Measurements from ENCODE around the gene FYN.
"Not testable (repeated sequence)": the region's sequence is repeated elsewhere in the genome, so short reads cannot be mapped to it uniquely, and the experiment has no call there.

The FYN gene

DNA sequence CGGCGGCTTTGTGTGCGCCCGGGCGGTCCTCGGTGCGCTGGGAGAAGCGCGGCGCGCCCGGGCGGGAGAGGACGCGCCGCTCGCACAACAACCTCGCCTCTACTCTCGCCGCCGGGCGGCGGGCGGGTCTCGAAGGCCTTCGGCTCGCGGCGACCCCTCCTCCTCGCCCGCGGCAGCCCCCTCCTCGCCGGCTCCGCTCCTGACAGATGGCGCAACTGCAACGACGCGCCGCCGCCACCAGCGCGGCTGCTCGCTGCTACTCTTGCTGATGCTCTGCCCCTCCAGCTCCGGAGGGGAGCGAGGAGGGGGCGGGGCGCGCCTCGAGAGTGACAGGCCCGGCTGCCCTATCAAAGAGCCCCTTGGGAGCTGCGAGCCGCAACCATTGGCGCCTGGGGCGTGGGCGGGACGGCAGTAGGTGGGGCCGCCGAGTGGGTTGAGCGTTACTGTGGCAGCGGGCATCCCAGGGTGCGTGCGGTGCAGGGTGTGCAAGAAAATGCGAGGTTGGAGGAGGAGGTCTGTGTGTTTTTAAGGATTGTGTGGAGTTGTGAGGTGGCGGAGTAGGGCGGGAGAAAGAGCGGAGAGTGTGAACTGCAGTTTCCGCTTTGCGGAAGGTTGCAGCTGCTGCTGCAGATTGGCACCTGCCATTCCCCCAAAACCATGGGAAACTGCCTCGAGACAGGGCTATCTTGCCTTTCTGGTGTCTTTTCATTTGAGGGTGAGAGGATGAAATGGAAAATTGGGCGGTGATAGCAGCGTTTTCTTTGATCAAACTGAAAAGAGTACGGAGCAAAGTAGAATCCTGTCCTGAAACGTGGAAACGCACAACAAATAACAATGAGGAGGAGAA, at the start of gene FYN:
Gene FYN (minus strand): TSS at position 275 of the 847 bp plus-strand sequence. CDS start 153,401 bp downstream, outside the sequence.
- peak; percentile 99 to 100 for DNase-seq (ENCODE audit: low read depth in 2 of 2)

DNA sequence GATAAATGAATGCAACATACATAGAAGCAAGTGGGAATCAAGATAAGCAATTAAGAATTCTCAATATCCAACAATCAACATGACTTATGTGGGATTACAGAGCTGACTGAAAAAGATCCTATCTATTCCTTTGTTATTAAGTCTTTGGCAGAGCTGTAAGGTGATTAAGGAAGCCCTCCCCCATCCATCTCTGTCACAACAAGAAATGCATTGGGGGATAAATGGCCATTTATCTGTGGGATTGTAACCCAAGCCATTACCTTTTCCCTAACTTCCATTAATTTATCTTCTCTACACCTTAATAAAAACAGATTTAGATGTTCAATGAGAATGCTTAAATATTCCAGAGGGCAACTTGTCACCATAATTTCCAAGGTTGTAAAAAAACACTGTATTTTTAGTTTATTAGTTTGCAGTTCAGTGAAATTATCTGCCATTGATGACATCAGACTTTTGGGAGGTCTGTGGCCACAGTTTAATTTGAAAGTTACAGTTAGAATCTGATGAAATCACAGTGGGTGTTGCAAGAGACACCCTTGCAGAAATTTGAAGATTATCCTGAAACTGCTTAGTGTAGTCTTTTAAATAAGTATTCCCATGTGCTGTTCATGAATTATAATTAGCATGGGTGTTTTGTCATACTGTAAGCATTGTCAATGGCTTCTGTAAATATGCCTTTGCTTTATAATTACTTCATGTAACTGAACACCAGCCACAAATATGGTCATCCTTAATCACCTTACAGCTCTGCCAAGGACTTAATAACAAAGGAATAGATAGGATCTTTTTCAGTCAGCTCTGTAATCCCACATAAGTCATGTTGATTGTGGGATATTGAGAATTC, 49.4 kb upstream of the FYN start:
- DNase-seq (ENCODE audit: low read depth in 2 of 2) = no peak

DNA sequence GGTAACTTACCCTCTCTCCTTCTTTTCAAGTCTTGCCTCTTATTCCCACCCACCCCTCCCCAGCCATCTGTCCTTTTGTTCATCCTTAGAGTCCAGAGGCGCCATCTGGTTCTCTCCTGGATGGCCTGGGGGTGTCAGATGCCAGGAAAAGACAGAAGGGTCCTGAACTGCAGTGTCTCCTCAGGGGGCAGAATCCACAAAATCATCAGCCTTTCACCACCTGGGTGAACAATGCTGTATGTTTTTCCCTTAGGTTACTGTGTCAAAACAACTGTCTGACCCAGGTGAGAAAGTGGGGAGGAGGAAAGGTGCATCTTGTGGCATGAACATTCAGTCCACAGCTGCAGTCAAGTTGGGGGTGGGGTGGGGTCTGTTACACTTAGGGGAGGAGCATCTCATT, 47.9 kb upstream of the FYN start:
- DNase-seq (ENCODE audit: low read depth in 2 of 2) = no peak

DNA sequence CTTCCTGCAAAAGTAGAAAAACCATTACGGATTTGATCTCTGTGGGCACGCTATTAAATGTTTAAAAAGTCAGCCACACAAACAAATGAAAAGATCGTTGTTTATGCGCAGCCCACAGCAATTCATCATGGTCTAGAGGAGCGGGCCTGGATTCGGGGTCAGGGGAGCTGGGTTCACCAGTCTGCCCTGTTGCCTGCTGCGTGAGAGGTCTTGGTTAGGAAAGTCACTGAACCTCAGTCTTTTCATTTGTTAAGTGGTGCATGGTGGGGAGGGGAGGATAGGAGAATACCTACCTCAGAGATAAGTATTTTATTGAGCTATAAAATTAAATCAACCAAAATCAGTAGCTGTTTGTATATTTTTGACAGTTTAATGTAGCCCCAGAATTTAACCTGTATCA, 47.3 kb upstream of the FYN start:
- no peak for DNase-seq (ENCODE audit: low read depth in 2 of 2)

DNA sequence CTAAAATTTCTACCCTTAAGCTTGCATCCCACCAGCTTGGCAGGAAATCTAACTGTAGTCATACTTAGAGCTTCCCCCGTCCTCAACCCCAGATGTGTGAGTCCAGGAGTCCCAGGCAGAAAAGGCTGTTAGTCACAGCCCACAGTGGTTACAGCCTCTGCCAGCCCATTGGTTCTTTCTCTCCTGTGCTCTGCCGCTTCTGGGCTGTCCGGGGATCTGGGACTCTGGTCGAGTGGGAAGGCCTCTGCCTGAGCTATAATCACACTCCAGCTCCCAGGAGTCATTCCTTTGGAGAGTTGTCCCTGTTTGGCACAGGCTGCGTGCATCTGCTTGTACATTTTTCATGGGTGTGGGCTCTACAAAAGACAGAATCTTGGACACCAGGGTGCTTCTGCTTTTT, 45.6 kb upstream of the FYN start:
- DNase-seq (ENCODE audit: low read depth in 2 of 2) = no peak

DNA sequence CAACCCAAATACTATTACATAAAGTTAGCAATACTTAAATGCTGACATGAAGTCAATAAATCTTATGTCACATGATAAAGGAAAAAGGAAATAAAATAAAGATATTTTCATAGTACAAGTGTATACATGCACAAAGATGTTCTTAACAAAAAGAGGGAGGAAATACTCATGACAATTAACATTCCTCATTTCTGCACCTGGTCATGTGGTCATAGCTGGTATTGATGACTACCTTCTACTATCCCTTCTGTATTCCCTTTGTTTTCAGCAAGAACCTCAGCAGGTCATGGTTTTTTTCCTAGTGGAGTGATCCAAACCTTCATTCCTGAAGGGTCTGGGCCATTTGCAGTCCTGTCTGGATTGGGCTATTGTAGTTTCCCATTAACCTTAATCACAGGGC, 43.5 kb upstream of the FYN start:
- no peak for DNase-seq (ENCODE audit: low read depth in 2 of 2)

DNA sequence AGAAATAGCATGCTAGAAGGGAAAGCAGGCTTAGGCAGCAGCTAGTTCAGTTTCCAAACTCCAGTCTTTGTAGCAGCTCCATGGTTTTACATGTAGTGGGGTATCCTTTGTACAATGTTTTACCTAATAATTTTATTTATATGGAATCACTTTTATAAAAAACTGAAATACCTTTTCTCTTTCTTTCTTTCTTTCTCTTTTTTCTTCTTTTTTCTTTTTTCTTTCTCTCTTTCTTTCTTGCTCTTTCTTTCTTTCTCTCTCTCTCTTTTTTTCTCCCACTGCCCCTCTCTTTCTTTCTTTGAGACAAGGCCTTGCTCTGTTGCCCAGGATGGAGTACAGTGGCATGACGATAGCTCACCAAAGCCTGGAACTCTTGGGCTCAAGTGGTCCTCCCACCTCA, 41.4 kb upstream of the FYN start:
- no peak for DNase-seq (ENCODE audit: low read depth in 2 of 2)

DNA sequence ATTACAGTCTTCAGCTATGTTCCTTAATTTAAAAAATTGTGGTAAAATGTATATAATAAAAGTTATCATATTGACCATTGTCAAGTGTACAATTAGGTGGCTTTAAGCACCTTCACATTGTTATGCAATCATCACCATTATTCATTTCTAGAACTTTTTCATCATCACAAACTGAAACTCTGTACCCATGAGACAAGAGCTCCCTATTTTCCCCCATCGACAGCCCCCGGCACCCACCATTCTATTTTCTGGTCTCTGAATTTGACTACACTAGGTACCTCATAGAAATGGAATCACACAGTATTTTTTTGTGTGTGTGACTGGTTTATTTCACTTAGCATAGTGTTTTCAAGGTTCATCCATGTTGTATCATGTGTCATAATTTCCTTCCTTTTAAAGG, 39.7 kb upstream of the FYN start:
- DNase-seq (ENCODE audit: low read depth in 2 of 2) = no peak

DNA sequence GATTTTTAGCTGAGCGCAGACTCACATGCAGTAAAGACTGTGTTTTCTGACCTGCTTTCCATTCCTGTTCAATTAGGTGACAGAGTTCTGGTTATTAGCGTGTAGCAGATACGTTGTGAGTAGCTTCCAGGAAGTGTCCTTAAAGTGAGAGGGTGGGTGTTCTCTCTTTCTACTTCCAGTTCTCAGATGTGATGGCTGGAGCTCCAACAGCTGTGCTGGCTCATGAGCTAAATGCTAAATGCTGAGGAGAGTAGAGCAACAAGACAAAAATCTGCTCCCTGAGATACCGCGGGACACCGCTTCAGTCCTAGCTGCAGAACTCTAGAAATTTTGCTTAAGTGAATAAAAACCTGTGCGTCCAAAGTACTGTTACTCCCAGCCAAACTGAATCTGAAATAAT, 38.2 kb upstream of the FYN start:
- DNase-seq (ENCODE audit: low read depth in 2 of 2) = no peak

DNA sequence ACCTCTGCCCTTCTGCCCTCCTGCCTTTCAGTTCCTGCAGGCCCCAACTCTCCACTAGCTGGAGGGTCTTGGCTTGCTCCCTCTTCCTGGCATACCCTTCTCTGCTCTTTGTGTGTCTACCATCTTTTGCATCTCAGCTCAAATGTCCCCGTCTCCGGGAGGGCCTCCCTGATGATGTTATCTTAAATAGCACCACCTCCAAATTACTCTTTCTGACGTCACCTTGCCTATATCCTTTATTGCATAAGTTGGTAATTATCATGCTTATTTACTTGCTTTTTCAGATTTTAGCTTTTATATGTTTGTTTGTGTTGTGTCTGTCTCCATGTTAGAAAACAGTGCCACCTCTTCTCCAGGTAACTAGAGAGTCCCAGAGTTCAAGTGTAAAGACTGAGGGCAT, 36.0 kb upstream of the FYN start:
- DNase-seq (ENCODE audit: low read depth in 2 of 2) = no peak

DNA sequence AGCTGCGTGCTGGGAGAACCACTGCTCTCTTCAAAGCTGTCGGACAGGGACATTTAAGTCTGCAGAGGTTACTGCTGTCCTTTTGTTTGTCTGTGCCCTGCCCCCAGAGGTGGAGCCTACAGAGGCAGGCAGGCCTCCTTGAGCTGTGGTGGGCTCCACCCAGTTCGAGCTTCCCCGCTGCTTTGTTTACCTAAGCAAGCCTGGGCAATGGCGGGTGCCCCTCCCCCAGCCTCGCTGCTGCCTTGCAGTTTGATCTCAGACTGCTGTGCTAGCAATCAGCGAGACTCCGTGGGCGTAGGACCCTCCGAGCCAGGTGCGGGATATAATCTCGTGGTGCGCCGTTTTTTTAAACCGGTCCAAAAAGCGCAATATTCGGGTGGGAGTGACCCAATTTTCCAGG, 35.1 kb upstream of the FYN start:
- not testable (repeated sequence) for DNase-seq (ENCODE audit: low read depth in 2 of 2)

DNA sequence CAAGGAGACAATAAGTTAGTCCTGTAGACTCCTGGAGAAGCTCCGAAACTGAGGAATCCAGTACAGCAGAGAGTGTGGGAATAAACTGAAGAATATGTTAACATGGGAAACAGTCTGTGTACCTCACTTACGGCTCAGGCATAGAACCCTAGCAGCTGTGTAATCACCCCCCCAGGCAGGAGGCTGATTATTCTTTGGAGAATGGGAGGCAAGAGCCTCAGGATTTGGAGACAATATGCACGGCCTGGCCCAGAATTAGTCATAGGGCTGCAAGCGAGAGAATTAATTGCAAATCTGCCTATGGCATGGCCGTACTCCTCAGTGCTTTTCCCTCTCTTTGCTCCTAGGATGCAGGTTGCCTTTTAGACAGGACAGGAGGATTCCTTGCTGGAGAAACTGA, 27.5 kb upstream of the FYN start:
- DNase-seq (ENCODE audit: low read depth in 2 of 2) = no peak

DNA sequence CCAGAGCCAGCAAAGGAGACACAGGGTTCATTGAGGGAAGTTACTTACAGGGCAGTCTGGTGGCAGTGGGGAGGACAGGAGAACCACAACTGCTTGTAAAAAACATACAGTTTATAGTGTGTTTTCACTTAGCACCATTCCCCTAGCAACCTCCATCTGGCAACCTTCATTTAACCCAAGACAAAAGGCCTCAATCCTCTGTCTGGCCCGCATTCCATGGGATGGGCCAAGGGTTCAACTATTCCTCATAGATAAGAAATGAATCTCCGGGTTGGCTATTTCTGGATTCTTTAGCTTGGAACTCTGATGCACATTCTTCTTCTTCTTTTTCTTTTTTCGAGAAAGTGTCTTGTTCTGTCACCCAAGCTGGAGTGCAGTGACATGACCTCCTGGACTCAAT, 26.3 kb upstream of the FYN start:
- DNase-seq (ENCODE audit: low read depth in 2 of 2) = no peak

DNA sequence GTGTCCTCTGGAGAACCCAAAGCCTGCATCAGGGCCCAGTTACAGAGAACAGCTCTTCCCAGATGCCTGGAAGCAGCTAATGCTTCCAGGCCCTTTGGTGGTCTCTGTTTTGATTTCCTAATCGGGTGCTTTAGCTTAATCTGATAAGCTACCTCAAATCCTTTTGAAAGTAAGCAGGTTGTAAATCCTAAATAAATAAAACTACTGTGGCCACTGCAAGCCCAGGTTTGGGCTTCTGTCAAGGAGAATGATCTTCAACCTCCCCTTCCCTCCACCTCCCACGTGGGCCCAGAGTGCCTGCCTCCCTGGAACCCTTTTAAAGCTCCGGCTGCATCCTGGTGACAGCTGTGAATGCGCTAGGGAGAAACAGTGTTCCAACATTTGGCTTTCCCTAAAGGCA, 25.2 kb upstream of the FYN start:
- DNase-seq (ENCODE audit: low read depth in 2 of 2) = no peak

DNA sequence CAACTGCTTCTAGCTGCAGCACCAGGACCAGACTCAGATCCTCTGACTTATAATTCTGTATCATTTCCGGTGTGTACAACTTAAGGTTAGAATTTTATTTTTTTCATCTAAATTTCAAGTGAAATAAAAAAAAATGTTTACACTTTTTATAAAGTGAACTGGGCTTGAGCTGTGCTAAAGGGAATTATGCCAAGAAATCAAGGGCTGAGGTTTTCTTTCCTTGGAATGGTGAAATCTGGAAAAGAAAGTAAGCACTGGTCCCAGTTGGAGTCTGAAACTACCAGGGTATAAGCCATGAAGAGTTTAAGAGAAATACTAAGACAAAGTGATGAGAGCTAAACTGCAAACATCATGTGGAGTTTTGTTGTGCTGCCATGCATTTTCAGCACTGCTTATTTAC, 21.7 kb upstream of the FYN start:
- DNase-seq (ENCODE audit: low read depth in 2 of 2) = no peak

DNA sequence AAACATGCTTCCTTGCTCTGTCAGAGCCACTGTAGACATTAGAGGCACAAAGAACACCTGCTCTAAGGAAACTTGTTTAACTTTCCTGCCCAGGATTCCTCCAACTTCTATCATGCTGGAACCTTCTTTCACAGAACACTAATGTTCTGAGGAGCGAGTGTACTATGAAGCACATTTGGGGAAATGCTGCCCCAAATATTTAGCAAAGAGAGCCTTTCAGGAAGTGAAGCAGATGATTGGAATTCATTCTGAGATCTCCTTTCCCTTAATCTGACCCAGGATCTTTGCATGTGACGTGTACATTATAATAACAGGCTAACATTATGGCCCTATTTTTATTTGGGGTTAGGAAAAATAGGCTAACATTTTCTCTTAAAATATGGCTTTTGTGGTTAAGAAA, 21.0 kb upstream of the FYN start:
- no peak for DNase-seq (ENCODE audit: low read depth in 2 of 2)

DNA sequence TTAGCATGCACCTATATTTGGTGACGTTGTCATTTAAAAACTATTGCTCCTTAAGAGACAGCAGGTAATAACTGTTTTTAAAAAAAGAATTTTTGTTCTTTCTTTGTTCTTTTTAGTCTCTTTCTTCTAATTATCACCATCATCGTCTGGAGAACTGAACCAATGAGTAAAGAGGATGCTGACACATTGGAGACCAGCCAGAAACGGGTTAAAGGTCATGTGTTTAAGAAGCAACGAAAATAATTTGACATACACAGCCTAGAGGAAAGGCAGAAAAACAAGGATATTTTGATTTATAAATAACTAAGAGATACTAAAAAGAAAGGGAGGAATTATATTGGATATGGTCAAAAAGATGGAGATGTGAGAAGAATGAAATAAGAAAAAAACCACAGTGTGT, 19.2 kb upstream of the FYN start:
- DNase-seq (ENCODE audit: low read depth in 2 of 2) = no peak

DNA sequence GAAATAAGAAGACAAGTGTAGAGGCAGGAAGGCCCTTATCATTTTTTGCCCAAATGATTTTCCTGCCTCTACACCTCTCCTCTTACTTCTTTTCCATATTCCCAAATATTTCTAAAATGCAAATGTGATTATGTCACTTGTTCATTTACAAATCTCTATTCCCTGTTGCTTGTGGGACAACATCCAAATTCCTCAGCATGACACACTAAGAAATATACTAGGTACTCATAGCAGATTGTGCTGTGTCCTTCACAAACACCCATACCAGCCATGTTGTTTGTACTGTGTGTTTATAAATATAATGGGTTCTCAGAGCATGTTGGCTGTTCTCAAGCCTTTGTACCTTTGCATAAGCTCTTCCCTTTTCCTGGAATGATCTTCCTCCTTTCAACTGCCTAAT, 17.7 kb upstream of the FYN start:
- no peak for DNase-seq (ENCODE audit: low read depth in 2 of 2)

DNA sequence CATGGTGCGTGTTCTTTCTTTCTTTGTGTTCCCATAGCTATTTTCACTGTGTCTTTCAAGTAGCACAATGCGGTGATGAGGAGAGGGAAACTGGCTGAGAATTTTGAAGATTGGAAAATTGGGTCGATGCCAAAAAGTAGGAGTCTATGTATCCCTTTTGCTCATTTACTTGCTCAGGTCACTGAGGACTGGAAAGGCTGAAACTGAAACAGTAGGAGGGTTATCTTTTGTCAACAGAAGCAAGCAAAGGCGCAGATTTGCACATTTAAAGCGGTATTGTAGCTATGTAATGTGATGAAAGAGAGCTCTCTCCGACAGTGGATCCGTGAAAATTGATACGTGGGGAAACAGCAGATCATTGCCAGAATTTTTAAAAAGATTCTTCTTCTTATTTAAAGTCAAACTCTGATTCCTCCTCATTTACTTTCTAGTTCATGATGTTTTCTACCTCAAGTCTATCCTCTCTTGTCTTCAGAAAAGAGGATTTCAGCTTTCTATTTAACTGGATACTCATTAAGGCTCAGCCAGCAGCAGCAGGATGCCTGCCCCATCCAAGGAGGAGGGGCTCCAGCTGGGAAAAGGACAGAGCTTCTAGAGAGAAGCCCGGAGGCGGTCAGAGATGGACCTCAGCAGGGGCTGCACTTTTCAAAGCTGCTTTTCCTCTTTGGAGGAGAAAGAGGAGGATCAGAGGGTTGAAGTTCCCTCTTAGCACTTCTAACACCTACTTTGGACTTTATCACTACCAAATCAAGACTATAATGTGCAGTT, 15.9 kb upstream of the FYN start:
- DNase-seq (ENCODE audit: low read depth in 2 of 2) = no peak

DNA sequence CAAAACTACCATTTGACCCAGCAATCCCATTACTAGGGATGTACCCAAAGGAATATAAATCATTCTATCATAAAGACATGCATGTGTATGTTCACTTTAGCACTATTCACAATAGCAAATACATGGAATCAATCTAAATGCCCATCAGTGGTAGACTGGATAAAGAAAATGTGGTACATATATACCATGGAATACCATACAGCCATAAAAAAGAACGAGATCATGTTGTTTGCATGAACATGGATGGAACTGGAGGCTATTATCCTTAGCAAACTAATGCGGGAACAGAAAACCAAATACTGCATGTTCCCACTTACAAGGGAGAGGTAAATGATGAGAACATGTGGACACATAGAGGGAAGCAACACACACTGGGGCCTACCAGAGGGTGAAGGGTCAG, 13.5 kb upstream of the FYN start:
- not testable (repeated sequence) for DNase-seq (ENCODE audit: low read depth in 2 of 2)

DNA sequence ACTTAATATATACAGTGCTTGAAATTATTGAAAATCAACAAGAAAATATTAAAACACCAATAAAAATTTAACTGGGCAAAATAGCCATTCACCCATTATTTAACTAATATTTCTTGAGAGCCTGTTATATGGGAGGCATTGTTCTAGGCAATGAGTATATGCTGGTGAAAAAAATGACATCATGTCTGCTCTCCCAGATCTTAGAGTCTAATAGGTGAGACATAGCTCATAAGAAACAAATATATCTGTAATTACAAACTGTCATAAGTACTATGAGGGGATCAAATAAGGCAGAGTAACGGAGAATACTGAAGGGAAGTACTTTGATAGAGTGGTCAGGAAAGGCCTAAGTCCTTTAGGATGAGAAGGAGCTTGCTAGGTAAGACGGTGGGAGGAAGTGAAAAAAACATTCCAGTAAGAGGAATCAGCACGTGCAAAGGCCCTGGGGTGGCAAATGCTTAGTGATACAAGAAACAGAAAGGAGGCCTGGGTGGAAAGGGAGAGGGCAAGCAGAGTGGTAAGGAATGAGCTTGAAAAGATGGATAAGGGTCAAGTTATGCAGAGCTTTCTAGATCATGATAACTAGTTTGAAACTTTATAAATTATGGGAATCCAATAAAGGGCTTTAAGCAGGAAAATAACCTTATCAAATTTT, 12.2 kb upstream of the FYN start:
- no peak for DNase-seq (ENCODE audit: low read depth in 2 of 2)

DNA sequence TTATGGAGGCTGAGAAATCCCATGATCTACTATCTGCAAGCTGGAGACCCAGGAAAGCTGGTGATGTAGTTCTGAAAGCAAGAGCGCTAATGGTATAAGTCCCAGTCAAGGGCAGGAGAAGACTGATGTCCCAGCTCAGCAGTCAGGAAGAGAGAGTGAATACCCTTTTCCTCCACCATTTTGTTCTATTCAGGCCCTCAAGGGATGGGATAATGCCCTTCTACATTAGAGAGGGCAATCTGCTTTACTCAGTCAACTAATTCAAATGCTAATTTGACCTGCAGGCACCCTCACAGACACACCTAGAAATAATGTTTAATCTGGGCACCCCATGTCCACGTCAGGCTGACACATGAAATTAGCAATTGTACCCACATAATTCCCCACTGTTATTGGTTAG, 10.8 kb upstream of the FYN start:
- no peak for DNase-seq (ENCODE audit: low read depth in 2 of 2)

All from stimulated activated CD4-positive, alpha-beta T cell treated with anti-CD3 and anti-CD28 coated beads, Interleukin-1b, Interleukin-23, amount 100 ng/mL, for 4 hours (primary cell).